Keratinocyte (primary cell): Measurements from ENCODE around the gene STXBP5L. TPM values are rescaled to one million over a fixed set of nuclear protein-coding genes. Genes with fewer than 3 reads are reported as not detected.

ENCODE experiments used
- DNase-seq: peaks from one replicate; pipeline ENCODE4 v3.0.0-alpha.2; 2011; ENCODE audit warnings: low read depth, missing footprints, low spot score
- FAIRE-seq: peaks from 2 replicates; lab custom pipeline; 2011; peaks lifted over from hg19 to GRCh38; lab: Jason Lieb, UNC
- H2AFZ ChIP-seq: 2 replicates; pipeline ENCODE4 v1.6.0; 2012; ENCODE audit warnings: low read length, control low read depth, inconsistent platforms; ENCODE audit not compliant: control insufficient read depth
- H3K27ac ChIP-seq: 2 replicates; pipeline ENCODE4 v1.5.1; 2011; ENCODE audit warnings: low read length; ENCODE audit not compliant: control insufficient read depth, insufficient read depth
- H3K27me3 ChIP-seq: 3 replicates; pipeline ENCODE4 v1.6.0; 2011; ENCODE audit warnings: low read length; ENCODE audit not compliant: control insufficient read depth, insufficient read depth; ENCODE audit errors: extremely low read depth
- H3K36me3 ChIP-seq, 2 experiments: 2 replicates in 1 of 2; 3 replicates in 1 of 2; pipeline ENCODE4 v1.5.1; 2011; ENCODE audit warnings: low read length in 2 of 2, mild to moderate bottlenecking in 1 of 2; ENCODE audit not compliant: control insufficient read depth in 2 of 2, insufficient read depth in 2 of 2; ENCODE audit errors: extremely low read depth in 1 of 2
- H3K4me1 ChIP-seq: 3 replicates; pipeline ENCODE4 v1.5.1; 2011; ENCODE audit warnings: low read length; ENCODE audit not compliant: control insufficient read depth, insufficient read depth; ENCODE audit errors: extremely low read depth
- H3K4me2 ChIP-seq: 3 replicates; pipeline ENCODE4 v1.6.0; 2011; ENCODE audit warnings: low read depth, low read length; ENCODE audit not compliant: control insufficient read depth, insufficient read depth; ENCODE audit errors: extremely low read depth
- H3K4me3 ChIP-seq, 3 experiments: fragments of 200-600 bp in 1 of 3; sonication (generic) in 1 of 3; 2 replicates in 2 of 3; 3 replicates in 1 of 3; pipeline ENCODE4 v1.5.1; 2011 to 2016; ENCODE audit warnings: low read length in 3 of 3, mild to moderate bottlenecking in 3 of 3, control low read depth in 2 of 3, inconsistent platforms in 1 of 3, low read depth in 1 of 3, mixed read lengths in 1 of 3, mixed run types in 1 of 3, moderate library complexity in 1 of 3; ENCODE audit not compliant: control insufficient read depth in 2 of 3, insufficient read depth in 2 of 3; ENCODE audit errors: extremely low read depth in 1 of 3
- H3K79me2 ChIP-seq: 2 replicates; pipeline ENCODE4 v1.6.0; 2012; ENCODE audit warnings: low read length; ENCODE audit not compliant: control insufficient read depth, insufficient read depth
- H3K9ac ChIP-seq: 3 replicates; pipeline ENCODE4 v1.6.0; 2011; ENCODE audit warnings: low read length; ENCODE audit not compliant: control insufficient read depth, insufficient read depth; ENCODE audit errors: extremely low read depth
- H3K9me1 ChIP-seq: 3 replicates; pipeline ENCODE4 v1.6.0; 2011; ENCODE audit warnings: low read length; ENCODE audit not compliant: control insufficient read depth, insufficient read depth; ENCODE audit errors: extremely low read depth
- H3K9me3 ChIP-seq: 2 replicates; pipeline ENCODE4 v1.5.1; 2012; ENCODE audit warnings: low read depth, low read length; ENCODE audit not compliant: control insufficient read depth
- H4K20me1 ChIP-seq: 3 replicates; pipeline ENCODE4 v1.6.0; 2011; ENCODE audit warnings: low read length; ENCODE audit not compliant: control insufficient read depth, insufficient read depth; ENCODE audit errors: extremely low read depth
- CTCF ChIP-seq, 3 experiments: IDR thresholded peaks in 1 of 3; conservative IDR thresholded peaks in 1 of 3; optimal IDR thresholded peaks in 1 of 3; 2 replicates in 2 of 3; 3 replicates in 1 of 3; pipeline versions ENCODE3 to v1.5.1; 2011; ENCODE audit warnings: low read length in 3 of 3, mild to moderate bottlenecking in 3 of 3, moderate library complexity in 2 of 3, control low read depth in 1 of 3, inconsistent platforms in 1 of 3; ENCODE audit not compliant: insufficient read depth in 2 of 3; ENCODE audit errors: extremely low read depth in 1 of 3
- EZH2 ChIP-seq: IDR thresholded peaks from one replicate; pipeline ENCODE4 v1.6.1; 2012; ENCODE audit warnings: inconsistent platforms, mild to moderate bottlenecking, low read length, moderate library complexity
- dilution Hi-C: fragments of 300-500 bp; cut with MboI; formaldehyde crosslinking; loops from one replicate; pipeline ENCODE4 v1.7.0; 2020; ENCODE audit warnings: low sequenced_read_pairs; ENCODE audit not compliant: extremely low pct_ligation_motif_present
- polyA plus RNA-seq, 5 experiments: library from polyadenylated mRNA; depleted of rRNA in 3 of 5; stranded (reverse) in 3 of 5; stranded (forward) in 1 of 5; unstranded in 1 of 5; fragments of >200 nt; gene quantifications; 1 replicate in 1 of 5; 2 replicates in 3 of 5; 3 replicates in 1 of 5; pipeline versions ENCODE4 v1.2.1 to v1.2.3, GENCODE V29; 2011 to 2012; ENCODE audit warnings: missing spikeins in 2 of 5, low read depth in 1 of 5, low replicate concordance in 1 of 5

The STXBP5L gene
- polyA plus RNA-seq, 1 donor (not counting 4 experiments of a cell fraction or from before 2014, with no cell fraction given): not detected

- TF ChIP-seq EZH2 (no peak), CTCF (optimal IDR thresholded peaks at IDR 0.05 in 1 of 3, IDR thresholded peaks at IDR 0.05 in 1 of 3, conservative IDR thresholded peaks at IDR 0.05 in 1 of 3; ENCODE audit: extremely low read depth in 1 of 3, insufficient read depth in 2 of 3, low read length in 3 of 3) (no peak)
- H3K4me3 ChIP-seq: no peak overlapping the region
- H3K27ac ChIP-seq: no peak overlapping the region
- DNase-seq: no peak
- no peak overlapping the region for H2AFZ ChIP-seq
- H3K9ac ChIP-seq: no peak overlapping the region
- no peaks in the 10 kb centered on the region for H3K27me3 ChIP-seq
- dilution Hi-C loops: no loop called here
- no peaks in the 10 kb centered on the region for H3K9me1 ChIP-seq
- H3K4me2 ChIP-seq: no peak overlapping the region
- no peak for FAIRE-seq
- no peaks in the 10 kb centered on the region for H3K9me3 ChIP-seq
- H3K79me2 ChIP-seq: no peaks in the 10 kb centered on the region
- no peaks in the 10 kb centered on the region for H3K36me3 ChIP-seq
- H3K4me1 ChIP-seq: no peaks in the 10 kb centered on the region
- no peaks in the 10 kb centered on the region for H4K20me1 ChIP-seq
Observed at GRCh38 chr3:121063628-121064027, 155.6 kb downstream of the STXBP5L start.

DNA sequence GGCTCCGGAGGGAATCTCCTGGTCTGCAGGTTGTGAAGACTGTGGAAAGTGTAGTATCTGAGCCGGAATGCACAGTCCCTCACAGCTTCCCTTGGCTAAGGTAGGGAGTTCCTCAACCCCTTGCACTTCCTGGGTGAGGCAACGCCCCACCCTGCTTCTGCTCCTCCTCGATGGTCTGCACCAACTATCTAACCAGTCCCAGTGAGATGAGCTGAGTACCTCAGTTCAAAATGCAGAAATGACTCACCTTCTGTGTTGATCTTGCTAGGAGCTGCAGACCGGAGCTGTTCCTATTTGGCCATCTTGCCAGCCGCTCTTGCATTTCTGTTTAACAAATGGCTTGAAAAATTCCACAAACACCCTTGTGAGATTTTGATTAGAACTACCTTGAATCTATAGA is 156.1 kb downstream of the STXBP5L start:
- Histone ChIP-seq H3K9me3 (no peaks in the 10 kb centered on the region), H3K27me3 (no peaks in the 10 kb centered on the region), H3K79me2 (no peaks in the 10 kb centered on the region), H3K4me1 (no peaks in the 10 kb centered on the region), H4K20me1 (no peaks in the 10 kb centered on the region), H3K9ac (no peak overlapping the region), H3K4me3 (no peak overlapping the region), H3K4me2 (no peak overlapping the region), H3K36me3 (no peaks in the 10 kb centered on the region), H3K27ac (no peak overlapping the region), H3K9me1 (no peaks in the 10 kb centered on the region), H2AFZ (no peak overlapping the region)
- no peak for DNase-seq
- dilution Hi-C loops: no loop called here
- no peak for TF ChIP-seq CTCF (optimal IDR thresholded peaks at IDR 0.05 in 1 of 3, IDR thresholded peaks at IDR 0.05 in 1 of 3, conservative IDR thresholded peaks at IDR 0.05 in 1 of 3; ENCODE audit: extremely low read depth in 1 of 3, insufficient read depth in 2 of 3, low read length in 3 of 3)
- TF ChIP-seq EZH2: no peak
- FAIRE-seq: no peak
